ENCODE results near the gene EVA1C.
"Not testable (repeated sequence)": the region's sequence is repeated elsewhere in the genome, so short reads cannot be mapped to it uniquely, and the experiment has no call there.

The EVA1C gene

GRCh38 chr21:32534113-32534512, 121.6 kb downstream of the EVA1C start:
- no peak for DNase-seq

- DNase-seq, result no peak
Observed at GRCh38 chr21:32535612-32536011, 123.1 kb downstream of the EVA1C start.

GRCh38 chr21:32537569-32537881, 125.0 kb downstream of the EVA1C start:
- no peak for DNase-seq

GRCh38 chr21:32538147-32538792, 125.8 kb downstream of the EVA1C start:
- DNase-seq, result no peak

- no peak for DNase-seq
Observed at GRCh38 chr21:32539378-32539777, 126.9 kb downstream of the EVA1C start.

GRCh38 chr21:32543056-32543455, 130.6 kb downstream of the EVA1C start:
- DNase-seq, result not testable (repeated sequence)

- DNase-seq, result no peak
Observed at GRCh38 chr21:32543975-32544374, 131.5 kb downstream of the EVA1C start.

GRCh38 chr21:32544697-32545096, 132.2 kb downstream of the EVA1C start:
- DNase-seq, result no peak

- DNase-seq, result no peak
Observed at GRCh38 chr21:32545948-32546441, 133.5 kb downstream of the EVA1C start.

- DNase-seq, result no peak
Observed at GRCh38 chr21:32547018-32547417, 134.5 kb downstream of the EVA1C start.

GRCh38 chr21:32548978-32549377, 136.5 kb downstream of the EVA1C start:
- DNase-seq, result no peak

GRCh38 chr21:32549440-32549839, 136.9 kb downstream of the EVA1C start:
- DNase-seq, result no peak

- DNase-seq, result no peak
Observed at GRCh38 chr21:32549886-32550285, 137.4 kb downstream of the EVA1C start.

- DNase-seq, result no peak
Observed at GRCh38 chr21:32554832-32555638, 142.5 kb downstream of the EVA1C start.

- no peak for DNase-seq
Observed at GRCh38 chr21:32558106-32558505, 145.6 kb downstream of the EVA1C start.

- no peak for DNase-seq
Observed at GRCh38 chr21:32559006-32559610, 146.6 kb downstream of the EVA1C start.

GRCh38 chr21:32560896-32561295, 148.4 kb downstream of the EVA1C start:
- no peak for DNase-seq

GRCh38 chr21:32561476-32561875, 149.0 kb downstream of the EVA1C start:
- not testable (repeated sequence) for DNase-seq

- no peak for DNase-seq
Observed at GRCh38 chr21:32562426-32562825, 149.9 kb downstream of the EVA1C start.

GRCh38 chr21:32562915-32563314, 150.4 kb downstream of the EVA1C start:
- DNase-seq, result no peak

Measured in NK-92 treated with Interleukin-12 subunit alpha and Interleukin-12 subunit beta, amount 100 ng/mL, for 24 hours (cell line).